NCI-H774 (cell line): ENCODE data around the gene EEF1AKMT3.
A peak's percentile ranks its signal among the peaks of the same experiment; 100 is the strongest.
"Not testable (repeated sequence)": the region's sequence is repeated elsewhere in the genome, so short reads cannot be mapped to it uniquely, and the experiment has no call there.

Source experiments
- DNase-seq: peaks from one replicate; lab custom pipeline; 2025; lab: John Stamatoyannopoulos, UW

The EEF1AKMT3 gene

DNA sequence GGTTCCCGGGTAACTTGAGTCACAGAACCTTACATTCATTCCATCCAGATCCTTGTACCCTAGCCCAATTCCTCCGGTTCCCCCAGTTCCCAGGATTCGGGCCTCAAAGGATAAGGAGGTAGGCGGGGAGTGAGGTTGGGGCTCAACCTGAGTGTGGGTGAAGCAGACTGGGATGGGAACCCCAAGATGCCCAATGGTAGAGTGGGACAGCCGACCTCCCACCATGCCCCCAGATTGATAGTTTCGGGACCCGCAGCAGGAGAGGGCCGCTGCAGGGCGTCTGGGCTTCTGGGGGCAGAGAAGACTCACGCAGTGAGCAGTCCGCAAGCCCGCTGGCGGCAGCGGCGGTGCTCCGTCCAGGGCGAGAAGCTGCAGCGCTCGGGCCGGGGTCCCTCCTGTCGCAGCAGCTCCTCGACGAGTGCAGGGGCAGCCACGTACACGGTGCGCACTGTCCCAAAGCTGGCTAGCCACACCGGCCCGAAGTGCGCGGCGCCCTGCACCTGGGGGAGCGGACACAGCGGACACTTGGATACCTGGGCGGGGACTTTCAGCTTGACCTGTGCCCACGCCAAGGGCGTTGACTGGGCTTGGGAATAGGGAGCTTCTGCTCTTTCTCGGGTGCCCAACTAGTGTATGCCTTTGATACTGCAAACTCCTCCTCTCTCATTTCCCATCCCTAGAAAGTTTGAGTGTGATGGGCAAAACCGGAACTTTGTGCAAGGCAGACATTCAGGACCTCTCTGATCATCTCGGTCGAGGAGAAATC is 6.5 kb upstream of the EEF1AKMT3 start:
- DNase-seq: no peak

DNA sequence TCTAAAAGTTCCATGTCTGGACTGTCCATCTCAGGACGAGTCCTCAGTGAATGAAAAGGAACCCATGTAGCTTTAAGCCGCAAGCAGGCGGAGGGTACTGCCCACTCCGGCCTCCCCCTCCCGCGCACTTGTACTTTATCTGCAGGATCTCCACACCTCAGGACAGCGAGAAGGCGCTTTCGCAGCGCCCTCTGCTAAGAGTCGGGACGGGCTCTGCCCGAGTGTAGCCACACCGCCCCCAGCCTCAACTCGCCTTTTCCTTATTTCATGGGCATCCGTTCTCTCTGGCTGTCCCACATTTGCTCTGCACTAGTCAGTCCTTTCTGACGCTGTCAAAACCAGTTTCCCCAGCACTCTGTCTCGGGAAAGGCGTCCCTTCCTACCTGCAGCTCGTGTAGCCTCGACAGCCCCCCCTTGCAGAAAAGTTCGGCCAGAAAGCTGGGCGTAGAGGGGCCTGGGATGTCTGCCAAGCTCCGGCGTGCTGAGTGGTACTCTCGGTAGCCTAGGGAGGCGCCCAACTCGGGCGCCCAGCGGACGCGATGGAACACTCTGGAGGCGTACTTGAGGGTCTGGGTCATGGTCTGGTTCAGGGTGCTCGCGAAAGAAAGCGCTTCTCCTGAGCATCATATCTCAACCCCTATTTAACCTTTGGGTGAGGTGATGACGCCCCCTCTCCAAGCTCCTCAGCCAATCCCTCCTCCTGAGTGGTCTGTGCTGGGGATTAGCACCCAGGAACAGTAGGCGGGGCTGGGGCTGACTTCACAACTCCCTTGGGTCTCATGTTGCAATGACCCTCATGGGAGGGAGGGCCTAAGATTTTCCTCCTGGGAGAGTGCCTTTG is 5.7 kb upstream of the EEF1AKMT3 start, which contains the start of gene CYP27B1:
CYP27B1 (minus strand) TSS at position 615 of the 841 bp plus-strand sequence; CDS start at position 578, 37 bp downstream.
- no peak for DNase-seq

DNA sequence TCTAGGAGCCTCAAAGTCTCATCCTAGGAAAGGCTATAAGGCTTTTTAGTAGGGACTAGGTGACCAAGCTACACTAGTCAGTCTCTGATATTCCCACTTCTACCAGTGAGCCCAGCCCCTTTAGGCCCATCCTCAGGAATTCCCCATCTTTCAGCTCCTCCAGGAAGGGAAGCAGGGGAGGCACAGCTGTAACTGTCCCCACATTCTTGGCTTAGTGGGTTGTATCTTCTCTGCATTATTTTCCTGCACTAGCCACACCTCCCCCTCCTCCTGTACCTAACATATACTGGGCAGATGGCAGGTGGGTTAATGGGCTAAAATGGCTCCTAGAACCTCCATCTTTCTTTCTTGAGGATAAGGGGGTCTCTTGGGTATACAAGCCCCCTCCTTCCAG is 5.1 kb upstream of the EEF1AKMT3 start:
- no peak for DNase-seq

DNA sequence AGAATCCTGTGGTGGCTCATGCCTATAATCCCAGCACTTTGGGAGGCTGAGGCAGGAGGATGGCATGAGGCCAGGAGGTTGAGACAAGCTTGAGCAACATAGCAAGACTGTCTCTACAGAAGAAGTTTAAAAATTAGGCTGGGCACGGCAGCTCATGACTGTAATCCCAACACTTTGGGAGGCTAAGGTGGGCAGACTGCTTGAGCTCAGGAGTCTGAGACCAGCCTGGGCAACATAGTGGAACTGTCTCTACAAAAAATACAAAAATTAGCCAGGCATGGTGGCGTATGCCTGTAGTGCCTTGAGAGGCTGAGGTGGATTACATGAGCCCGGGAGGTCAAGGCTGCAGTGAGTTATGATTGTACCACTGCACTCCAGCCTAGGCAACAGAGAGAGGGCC is 4.5 kb upstream of the EEF1AKMT3 start:
- no peak for DNase-seq

DNA sequence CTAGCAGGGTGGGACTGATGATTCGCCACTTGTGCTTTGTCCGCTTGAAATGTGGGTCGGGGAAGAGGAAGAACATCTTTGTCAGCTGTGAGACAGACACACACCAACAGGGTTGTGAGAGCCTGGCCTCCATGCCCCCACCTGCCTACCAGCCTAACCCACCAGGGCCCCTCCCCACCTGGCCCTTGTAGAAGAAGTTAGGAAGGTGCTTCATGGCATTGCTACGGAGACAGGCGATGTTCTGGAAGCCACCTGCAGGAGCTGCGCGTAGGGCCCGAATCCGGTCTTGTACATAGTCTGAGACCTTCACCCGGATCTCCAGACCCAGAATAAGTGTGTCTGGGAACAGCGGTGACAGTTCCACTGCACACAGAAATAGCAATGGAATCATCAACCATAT is 2.8 kb upstream of the EEF1AKMT3 start:
- DNase-seq: no peak

DNA sequence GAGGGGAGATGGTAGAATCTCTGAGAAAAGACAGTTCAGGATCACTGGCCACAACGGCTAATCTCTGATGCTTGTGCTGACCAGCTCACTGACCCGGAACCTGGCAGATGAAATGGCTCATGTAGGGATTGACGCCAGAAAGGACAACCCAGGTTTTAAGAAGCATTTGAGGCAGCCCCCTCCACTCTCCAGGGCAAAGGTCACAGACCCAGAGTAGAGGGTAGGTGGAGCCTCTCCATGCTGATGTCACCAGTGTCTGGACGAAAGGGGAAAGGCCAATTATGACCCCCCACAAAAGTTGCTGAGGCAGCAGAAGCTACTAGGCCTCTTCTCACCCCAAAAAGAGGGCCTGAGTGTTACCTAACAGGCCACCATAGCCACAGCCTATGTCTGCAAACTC is 1.7 kb upstream of the EEF1AKMT3 start:
- no peak for DNase-seq

DNA sequence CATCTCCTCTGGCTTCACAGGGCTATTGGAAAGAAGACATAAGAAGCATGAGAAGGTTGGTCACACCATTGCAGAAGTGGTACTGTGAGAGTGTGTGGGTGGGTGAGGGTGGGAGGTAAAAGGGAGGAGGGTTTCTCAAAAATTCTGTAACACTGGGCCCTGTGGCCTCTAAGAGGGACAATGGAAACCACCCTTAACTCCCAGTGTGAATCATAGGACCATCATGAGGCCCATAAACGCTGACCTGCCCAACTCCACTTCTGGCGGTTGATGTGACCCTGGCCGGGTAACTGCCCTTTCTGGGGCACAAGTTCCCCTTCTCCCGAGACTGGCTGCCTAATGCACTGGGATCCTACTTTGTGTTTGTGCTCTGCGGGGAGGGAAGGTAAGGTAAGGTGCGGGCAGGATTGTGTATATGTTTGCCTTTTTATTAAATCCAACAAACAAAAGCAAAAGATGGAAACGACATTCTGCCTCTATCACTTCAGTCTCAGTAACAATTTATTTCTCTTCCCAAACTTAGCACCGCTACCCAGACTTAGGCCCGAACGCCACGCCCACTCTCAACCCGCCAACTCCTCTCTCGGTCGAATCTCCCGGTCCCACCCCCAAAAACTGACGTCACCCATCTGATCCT is 1.1 kb upstream of the EEF1AKMT3 start:
- DNase-seq: peak; percentile 93

DNA sequence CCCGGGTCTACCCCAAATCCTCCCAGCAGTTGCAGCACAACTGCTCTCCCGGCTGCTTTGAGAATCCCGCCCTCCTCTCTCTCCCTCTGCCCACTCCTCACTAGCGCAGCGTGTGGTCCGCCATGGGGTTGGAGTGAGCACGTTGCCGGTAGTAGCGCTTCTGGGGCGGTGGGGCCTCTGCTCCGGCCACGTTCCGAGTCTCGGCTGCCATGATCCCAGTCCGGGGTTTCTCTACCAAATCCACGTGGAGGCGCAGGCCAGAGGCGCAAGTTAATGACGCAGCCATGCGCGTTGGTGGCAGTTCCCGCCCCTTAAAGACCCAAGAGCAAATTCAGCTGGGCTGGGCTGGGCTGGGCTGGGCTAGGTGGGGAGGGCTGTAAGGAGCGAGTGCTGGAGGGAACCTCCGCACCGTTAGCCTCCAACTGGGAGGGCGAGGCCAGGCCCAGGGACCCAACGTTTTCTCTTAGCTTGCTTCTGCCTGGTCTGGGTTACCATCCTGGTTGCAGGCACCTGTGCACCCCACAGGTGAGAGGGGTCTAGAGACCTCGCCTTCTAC is 463 bp upstream of the EEF1AKMT3 start, which contains the start of gene METTL1:
METTL1 (minus strand) TSS at position 233 of the 556 bp plus-strand sequence; CDS start at position 211, 22 bp downstream.
- DNase-seq: peak; percentile 97

DNA sequence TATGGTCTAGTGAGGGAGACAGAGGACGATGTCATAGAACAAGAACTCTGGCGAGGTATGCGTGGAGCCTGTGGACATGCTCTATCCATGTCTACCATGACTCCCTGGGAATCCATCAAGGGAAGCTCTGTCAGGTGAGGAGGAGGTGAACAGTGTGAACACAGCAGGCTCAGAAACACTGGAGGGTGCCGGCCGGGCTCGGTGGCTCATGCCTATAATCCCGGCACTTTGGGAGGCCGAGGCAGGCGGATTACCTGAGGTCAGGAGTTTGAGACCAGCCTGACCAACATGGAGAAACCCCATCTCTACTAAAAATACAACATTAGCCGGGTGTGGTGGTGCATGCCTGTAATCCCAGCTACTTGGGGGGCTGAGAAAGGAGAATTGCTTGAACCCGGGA is 2.2 kb downstream of the EEF1AKMT3 start:
- not testable (repeated sequence) for DNase-seq

DNA sequence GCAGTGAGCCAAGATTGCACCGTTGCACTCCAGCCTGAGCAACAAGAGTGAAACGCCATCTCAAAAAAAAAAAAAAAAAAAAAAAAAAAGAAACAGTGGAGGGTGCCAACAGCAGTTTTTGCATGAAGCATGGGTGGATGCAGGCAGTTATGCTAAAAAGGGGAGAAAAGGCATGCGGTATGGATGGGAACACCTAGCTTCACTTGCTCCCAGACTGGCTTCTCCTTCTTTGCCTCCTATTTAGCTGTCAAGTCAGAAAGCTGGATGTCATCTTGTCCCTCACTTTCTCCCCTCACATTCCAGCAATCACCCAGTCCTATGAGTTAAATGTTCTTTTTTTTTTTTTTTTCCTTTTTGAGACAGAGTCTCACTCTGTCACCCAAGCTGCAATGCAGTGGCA is 2.6 kb downstream of the EEF1AKMT3 start:
- DNase-seq: no peak

DNA sequence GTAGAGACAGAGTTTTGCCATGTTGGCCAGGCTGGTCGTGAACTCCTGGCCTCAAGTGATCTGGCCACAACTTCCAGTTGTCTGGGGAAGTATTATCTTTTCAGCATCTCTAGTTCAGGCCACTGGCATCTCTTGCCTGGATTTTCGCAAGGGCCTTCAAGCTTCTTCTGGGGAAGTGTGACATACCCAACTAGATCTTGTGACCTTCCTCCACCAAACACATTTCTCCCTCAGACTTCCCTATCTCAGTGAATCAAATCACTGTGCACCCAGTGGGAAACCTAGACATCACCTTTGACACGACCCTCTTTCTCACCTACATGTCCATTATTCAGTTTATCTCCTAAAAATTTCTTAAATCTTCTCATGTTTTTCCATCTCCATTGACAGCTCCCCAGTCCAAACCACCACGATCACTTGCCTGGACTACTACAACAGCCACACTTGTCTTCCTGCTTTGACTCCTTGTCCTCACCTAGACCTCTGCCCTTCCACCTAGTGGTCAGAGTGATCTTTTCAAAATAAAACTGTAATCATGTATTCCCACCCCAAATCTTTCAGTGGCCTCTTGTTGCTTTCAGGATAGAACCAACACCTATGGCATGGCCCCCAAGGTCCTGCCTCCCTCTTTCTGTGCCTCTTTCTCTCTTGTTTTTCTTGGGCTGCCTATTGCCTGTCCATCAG is 3.3 kb downstream of the EEF1AKMT3 start:
- DNase-seq: no peak

DNA sequence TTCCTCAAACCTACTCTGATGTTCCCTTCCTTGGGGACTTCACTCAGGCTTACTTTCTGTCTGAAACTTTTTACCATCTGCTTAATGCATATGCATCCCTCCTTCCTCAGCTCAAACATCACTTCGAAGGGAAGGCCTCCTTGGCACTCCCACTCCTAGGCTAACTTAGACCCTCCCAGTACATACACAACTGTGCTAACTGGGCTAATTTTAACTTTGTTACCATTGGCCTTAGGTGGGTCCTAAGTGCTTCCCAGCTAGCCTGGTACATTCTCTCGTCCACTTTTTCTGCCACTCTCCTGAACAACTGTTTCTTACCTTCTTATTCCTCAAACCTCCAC is 3.8 kb downstream of the EEF1AKMT3 start:
- no peak for DNase-seq

DNA sequence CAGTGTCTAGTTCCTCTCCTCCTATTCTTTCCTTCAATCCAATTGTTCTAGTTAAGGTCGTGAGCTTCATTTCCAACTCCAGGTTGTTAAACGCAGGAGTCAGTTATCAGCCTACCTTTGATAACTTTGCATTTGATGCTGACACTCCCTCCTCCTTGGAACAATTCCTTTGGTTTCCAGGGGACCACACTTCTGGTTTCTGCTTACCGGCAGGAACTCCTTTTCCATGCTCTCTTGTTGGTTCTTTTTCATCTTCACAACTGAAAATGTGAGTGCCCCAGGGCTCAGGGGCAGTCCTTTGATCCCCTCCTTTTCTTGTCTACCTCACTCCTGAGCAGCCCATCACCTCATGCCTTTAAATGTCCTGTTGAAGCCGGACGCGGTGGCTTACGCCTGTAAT is 5.0 kb downstream of the EEF1AKMT3 start:
- no peak for DNase-seq

DNA sequence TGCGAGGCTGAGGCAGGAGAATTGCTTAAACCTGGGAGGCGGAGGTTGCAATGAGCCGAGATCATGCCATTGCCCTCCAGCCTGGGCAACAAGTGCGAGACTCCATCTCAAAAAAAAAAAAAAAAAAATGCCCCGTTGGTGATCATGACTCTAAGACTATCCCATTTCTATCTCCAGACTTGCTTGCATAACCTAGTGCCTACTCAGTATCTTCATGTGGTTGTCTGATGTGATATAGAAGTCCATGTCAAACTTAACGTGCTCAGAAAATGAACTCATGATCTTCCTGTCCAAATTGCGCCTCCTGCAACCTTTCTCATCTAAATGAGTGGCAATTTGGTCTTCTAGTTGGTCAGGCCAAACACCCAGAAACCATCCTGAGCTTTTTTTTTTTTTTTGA is 5.5 kb downstream of the EEF1AKMT3 start:
- no peak for DNase-seq

DNA sequence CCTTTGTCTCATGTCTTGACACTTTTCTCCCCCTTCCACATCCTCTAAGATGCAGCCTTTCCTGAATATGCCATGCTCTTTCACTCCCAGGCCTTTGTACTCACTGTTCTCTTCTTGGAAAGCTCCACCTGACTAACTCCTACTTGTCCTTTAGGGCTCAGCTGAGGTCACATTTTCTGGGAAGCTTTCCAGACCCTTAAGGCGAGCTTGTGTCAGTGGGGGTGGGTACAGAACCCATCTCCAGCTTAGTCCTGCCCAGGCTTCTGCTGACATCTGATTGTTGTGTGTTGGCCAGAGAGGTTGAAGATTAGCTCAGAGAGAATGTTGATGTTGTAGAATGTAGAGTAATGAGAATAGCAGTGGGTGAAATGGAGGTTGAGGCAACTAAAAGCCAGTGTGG is 7.3 kb downstream of the EEF1AKMT3 start:
- DNase-seq: no peak

DNA sequence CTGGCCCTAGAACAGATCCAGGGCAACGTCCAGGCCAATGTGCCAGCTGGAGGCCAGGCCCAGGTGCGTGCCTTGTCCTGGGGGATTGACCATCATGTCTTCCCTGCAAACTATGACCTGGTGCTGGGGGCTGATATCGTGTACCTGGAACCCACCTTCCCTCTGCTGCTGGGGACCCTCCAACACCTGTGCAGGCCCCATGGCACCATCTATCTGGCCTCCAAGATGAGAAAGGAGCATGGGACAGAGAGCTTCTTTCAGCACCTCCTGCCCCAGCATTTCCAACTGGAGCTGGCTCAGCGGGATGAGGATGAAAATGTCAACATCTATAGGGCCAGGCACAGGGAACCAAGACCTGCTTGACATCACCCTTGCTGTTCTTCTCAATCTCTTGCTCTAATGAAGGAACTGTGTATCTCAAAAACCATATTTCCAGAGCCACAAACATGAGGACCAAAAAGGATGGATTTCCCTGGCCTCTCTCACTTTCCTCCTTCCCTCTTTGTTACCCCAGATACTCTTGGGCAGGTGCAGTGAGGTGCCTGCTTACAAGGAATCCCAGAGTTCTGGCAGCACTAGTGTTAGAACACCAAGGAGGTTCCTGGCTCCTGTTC is 8.0 kb downstream of the EEF1AKMT3 start:
- no peak for DNase-seq

DNA sequence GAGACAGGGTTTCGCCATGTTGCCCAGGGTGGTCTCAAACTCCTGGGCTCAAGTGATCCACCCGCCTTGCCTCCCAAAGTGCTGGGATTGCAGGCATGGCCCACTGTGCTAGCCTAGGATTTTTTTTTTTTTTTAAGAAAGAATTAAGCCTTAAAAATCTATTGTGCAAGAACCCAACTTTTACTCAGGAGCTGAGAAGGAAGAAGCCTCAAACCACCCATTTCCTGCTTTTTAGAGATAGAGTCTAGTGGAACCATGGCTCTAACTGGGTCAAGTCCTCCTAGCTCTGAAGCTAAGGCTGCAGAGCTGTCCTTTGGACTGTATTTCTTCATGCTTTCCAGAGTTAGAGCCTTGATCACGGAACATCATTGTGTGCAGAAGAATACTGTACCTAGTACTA is 8.8 kb downstream of the EEF1AKMT3 start:
- DNase-seq: no peak

DNA sequence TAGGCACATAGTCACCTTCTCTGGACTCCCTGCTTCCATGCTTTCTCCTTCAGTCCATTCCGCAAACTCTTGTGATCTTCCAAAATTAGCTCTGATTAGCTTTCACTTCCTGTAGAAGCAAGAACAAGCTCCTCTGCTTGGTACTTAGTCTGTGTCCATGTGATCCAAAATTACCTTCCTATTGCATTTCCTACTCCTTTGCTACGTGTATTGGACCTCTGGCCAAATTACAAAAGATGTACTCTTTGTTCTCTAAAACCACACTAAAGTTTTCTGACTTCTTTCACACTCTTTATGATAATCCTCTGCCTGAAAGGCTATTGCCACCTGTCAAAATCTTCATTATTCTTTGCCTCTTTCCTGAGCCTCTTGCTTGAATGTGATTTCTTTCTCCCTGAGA is 9.4 kb downstream of the EEF1AKMT3 start:
- DNase-seq: no peak

DNA sequence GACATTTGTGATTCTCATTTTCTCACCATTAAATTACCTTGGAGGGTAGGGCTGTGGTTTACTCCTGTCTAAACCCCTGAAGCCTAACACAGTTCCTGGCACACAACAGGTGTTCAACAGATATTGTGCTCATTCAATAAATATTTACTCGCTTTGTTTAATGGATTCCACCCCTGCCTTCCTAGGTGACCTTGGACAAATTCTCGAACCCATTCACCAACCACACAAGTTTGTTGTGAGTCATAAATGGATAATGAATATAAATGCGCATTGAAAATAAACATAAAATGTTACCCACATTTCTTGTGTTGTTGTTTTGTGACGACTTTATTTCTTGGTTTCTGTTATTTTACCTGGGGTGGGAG is 9.8 kb downstream of the EEF1AKMT3 start:
- DNase-seq: no peak

DNA sequence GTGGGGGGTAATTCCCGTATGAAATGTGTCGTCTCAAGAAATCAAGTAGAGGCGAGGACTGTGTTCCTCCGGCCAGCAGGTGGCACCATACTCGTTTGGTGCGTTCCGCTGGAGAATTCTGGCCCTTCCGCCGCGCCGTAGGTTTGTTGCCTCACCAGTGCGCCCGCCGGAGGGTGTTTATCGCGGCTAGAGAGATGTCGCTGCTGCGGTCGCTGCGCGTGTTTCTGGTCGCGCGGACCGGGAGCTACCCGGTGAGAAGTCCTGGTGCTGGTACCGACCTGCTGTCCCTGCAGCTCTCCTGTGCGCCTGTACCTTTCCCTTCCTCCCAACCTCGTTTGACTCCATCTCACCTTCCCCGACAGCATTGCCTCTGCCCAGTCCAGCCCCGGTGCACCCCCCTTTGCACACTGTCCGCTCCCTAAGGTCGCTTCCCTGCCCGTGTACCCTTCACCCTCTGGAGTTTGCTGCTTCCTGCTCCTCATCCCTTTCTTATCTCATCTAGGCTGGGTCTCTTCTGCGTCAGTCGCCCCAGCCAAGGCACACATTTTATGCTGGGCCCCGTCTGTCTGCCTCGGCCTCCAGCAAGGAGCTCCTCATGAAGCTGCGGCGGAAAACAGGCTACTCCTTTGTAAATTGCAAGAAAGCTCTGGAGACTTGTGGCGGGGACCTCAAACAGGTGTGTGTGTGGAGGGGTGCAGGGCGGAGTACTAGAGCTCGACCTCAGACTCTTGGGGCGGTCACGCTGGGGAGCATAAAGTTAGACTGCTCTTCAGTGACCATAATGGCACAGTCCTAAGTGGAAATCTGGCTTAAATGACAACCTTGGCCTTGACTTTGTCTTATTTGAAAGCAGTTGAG is 10.4 kb downstream of the EEF1AKMT3 start, which contains the start of gene TSFM:
TSFM (plus strand) TSS at position 180 of the 858 bp plus-strand sequence; CDS start at position 195, 15 bp downstream.
- peak; percentile 97 for DNase-seq

DNA sequence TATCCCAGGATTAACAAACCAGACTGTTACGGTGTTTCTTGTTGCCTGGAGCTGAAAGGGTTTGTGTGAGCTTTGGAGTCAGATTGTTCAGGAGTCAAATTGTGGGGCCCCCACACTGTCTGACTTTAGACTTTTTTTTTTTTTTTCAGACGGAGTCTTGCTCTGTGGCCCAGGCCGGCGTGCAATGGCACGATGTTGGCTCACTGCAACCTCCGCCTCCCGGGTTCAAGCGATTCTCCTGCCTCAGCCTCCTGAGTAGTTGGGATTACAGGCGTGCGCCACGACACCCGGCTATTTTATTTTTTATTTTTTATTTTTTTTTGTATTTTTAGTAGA is 11.0 kb downstream of the EEF1AKMT3 start:
- no peak for DNase-seq
